HG03280 (cell line): ENCODE results near the gene HORMAD2.

Experiments
- ATAC-seq: cut with Tn5 transposase; IDR thresholded peaks from one replicate; pipeline ENCODE4 v1.9.1; 2021; ENCODE audit warnings: mild to moderate bottlenecking, moderate library complexity; ENCODE audit not compliant: unreplicated experiment

HORMAD2 gene

DNA sequence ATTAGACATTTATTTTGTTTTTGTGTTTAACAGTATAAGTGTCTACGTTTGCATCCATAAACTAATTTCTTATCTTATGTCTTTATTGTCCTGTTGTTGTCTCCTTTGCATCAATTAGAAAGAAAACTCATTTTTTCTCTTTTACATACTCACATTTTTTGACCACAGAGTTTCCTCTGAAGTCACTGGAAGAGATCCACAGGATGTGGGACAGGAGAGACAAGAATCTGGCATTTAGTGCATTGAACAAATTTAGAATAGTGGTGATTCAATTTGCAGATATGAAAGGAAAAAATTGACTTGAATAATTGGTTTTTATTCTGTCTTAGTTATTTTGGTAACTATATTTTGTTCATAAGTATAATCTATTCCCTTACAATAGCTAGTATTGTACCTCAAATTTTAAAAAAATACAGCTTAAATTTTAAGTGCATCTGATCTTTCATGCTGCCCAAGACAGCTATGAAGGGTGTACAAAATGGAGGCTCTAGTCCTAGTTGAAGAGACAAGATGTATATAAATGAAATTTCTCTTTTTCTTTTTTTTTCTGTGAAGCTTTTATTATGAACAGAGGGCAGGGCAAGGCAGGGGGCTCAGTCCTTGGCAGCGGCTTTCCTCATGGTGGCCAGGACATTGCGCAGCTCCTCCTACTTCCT is 24.4 kb downstream of the HORMAD2 start:
- ATAC-seq: no peak

DNA sequence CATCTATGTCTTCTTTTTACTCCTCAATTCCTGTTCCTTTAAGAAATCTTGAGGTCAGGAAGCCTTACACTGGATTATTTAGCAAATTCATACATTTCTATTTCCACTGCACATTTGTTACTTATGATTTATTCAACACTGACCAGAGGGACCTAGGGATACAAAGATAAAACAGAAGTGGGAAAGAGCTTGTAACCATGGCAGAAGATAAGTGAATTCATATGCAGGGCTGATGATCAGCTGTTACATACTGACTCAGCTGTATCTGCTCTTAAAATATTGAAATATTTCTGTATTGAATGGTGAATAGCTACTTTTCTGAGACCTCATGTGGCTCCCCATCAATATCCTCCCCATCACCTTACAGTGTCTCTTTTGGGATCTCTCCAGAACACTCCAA is 25.2 kb downstream of the HORMAD2 start:
- ATAC-seq: no peak

DNA sequence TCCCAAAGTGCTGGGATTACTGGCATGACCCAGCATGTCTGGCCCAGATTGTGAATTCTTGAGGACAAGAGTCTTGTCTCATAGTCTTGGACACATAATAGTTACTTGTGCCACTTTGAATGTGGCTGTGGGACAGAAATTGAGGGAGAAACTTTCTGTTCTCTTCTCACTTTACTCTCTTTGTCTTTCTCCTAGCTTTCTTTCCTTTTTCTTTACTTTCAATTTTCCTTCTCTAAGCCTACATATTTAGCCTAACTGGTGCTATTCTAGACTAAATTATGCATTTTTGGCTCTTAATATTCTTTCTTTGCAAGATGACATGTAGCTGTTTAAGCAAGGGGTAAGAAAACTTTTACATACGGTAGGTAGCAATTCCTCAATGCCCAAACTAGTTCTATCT is 33.2 kb downstream of the HORMAD2 start:
- no peak for ATAC-seq

DNA sequence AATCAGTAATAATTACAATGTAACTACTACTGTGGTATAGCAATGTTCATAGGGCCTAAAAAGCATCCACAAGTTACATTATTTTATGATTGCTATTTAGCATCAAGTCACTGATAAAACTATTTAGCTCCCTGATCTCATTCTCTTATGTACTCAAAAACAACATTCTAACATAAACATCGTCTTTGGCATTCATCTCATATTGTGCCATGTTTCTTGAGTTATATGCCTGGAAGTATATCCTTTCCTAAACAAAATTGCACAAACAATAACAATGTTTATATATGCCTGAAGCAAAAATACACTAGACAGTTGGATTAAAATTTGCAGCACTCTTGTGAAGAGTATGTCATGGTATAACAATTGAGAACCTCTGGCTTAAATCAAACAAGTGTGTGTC is 34.1 kb downstream of the HORMAD2 start:
- ATAC-seq: no peak

DNA sequence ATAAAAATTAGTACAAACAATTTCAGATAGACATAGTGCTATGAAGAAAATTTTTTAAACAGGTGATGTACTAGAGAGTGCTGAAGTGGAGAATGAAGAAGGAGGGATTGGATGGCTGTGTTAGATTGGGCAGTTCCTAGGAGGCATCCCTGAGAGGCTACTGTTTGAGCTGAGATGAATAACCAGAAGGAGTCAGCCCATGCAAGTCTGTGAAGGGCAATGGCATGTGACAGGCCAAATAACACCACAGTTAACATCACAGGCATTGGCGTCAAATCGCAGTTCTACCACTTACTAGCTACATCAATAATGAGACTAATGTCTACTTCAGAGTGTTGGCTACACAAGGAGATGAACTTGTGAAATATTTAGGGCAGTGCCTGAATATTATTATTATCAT is 35.4 kb downstream of the HORMAD2 start:
- no peak for ATAC-seq

DNA sequence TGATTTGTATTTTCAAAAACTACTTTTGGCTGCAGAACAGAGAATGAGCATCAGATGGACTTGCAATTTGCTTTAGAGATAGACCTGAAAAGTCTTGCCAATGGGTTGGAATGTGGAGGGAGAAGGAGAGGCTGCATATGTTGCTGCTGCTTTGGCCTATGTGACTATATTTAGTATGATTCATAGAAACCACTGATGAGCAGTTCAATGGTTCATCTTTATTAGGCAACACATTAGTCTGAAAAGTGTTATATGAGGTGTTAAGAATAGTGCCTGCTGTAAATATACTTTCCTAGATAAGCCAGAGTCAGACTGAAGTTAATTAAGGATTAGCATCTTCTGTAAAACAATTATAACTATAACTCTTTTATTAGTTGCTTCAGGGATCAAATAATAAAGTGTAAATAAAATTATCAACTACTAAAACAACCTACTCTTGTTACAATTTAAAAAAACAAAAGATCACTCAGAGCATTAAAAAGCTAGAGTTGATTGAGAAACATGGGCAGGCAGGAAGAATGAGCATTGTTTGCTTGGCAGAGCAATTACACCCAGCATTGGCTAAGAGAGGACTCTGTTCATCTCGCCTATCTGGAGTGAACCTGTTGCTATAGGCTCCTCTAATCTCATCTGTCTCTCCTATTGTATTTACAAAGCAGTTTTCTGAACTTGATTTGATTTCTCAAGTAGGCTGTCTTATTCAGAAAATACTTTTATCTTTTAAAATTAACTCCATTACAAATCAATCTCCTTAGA is 36.3 kb downstream of the HORMAD2 start:
- ATAC-seq: no peak

DNA sequence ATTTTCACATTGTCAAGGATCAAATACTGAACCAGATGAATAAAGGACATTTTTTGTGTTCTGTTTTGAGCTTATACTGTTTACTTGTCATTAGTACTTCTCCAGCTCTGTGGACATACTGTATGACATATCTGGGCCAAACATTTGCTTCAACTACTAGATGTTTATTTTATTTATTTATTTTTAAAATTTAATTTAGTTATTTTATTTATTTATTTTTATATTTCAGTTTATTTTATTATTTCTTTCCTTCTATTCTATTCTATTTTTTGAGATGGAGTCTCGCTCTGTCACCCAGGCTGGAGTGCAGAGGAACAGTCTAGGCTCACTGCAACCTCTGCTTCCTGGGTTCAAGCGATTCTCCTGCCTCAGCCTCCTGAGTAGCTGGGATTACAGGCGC is 37.0 kb downstream of the HORMAD2 start:
- ATAC-seq: no peak

DNA sequence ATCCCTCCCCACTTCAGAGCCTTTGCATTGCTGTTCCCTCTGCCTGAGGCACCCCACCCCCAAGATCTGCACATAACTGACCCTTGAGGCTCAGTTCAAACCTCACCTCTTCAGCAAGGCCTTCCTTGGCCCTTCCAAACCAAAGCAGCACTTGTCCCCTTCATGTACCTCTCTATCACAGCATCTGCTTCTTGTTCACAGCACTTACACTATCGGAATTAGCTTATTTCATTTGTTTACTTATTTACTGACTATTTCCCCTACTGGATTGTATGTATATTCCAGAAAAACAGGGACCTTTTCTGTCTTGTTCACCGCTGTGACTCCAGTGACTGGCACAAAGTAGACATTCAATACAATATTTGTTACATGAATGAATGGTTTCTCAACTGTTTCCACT is 38.0 kb downstream of the HORMAD2 start:
- no peak for ATAC-seq

DNA sequence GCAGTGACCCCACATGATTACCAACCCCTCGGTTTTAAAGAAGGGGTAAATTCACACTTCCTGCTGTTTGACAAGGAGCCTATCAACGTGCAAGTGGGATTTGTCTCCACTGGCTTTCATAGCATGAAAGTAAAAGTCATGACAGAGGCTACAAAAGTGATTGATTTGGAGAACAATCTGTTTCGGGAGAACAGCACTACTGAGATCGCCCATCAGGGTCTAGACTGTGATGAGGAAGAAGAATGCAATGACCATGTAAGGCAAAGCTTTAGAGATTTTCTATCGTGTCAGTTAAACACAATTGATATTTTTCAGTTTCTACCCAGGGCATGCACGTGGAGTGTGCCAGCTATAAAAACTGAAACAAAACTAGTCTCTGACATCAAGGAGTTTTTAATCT is 41.7 kb downstream of the HORMAD2 start:
- ATAC-seq: no peak

DNA sequence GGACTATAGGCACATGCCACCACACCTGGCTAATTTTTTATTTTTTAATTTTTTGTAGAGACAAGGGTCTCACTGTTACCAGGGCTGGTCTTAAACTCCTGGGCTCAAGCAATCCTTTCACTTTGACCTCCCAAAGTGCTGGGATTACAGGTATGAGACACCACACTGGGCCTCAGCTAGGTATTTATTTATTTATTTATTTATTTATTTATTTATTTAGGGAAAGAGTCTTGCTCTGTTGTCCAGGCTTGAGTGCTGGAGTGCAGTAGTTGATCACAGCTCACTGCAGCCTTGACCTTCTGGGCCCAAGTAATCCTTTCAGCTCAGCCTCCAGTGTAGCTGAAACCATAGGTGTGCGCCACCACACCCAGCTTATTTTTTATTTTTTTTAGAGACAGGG is 43.2 kb downstream of the HORMAD2 start:
- ATAC-seq: no peak

DNA sequence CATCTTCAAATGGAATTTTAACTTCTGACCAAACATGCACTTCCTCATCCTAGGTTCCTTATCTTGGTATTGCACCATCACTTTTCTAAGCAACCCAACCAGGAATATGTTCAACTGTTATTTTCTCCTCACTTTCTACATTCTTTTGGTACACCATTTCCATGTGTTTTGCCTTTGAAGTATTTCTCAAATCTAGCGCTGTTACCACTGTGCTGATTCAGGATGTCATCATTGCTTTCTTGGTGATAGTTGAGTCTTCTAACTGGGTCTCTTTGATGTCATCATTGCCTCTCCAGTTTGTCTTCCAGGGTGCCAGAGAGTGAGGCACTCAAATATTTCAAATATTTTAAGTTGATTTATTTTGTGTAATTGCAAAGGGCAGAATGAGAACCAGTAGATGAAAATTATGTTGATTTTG is 47.5 kb downstream of the HORMAD2 start:
- no peak for ATAC-seq

DNA sequence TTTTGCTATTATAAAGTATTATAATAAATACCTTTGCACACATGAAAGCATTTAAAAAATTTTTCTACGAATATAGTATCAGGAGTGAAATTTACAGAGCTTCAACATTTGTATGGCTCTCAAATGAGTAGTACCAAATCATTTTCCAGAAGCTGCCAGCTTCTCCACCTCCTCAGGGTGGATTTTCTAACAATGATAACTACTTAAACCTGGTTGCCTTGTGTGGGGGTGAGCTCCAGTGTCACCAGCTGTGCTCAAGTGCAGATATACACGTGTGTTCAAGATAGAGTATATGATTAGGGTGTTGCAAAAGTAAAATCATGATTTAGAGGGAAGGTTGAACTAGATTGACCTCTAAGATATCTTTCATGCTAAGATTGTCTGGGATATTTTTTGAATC is 48.2 kb downstream of the HORMAD2 start:
- ATAC-seq: no peak

DNA sequence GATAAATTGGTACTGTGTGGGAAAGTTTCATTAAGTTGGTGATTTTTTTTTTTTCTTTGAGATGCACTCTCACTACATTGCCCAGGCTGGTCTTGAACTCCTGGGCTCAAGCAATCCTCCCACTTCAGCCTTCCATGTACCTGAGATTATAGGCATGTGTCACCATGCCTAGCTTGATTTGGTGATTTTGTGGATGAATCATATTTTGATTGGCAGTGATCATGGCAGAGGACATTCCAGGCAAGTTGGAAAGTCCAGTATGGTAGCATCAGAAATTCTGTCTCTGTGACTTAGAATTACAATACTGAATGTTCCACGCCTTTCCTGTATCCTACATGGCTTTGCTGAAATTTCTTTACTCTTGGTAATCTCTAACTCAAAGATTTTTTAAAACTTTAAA is 49.4 kb downstream of the HORMAD2 start:
- no peak for ATAC-seq

DNA sequence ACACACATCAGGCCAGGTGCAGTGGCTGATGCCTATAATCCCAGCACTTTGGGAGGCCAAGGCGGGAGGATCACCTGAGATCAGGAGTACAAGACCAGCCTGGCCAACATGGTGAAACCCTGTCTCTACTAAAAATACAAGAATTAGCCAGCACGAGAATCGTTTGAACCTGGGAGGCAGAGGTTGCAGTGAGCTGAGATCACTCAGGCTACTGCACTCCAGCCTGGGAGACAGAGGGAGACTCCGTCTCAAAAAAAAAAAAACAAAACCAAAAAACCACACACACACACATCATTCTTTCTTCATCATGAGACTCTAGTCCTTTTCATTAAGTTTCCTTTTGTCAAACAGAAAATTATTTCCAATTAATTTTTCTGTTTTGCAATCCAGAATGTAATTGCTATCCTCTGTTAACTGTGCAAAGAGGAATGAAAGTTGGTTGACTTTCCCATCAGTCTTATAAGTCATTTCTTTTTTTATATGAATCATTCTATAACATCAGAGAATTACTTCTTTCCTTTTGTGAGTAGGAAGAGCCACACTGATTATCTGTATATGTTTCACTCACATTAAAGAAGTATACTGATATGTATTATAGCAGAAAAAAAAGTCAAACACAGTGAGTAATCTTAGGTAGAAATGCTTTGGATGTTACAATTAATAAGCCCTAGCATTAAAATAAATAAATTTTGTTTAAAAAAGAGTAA is 52.2 kb downstream of the HORMAD2 start:
- ATAC-seq: no peak

DNA sequence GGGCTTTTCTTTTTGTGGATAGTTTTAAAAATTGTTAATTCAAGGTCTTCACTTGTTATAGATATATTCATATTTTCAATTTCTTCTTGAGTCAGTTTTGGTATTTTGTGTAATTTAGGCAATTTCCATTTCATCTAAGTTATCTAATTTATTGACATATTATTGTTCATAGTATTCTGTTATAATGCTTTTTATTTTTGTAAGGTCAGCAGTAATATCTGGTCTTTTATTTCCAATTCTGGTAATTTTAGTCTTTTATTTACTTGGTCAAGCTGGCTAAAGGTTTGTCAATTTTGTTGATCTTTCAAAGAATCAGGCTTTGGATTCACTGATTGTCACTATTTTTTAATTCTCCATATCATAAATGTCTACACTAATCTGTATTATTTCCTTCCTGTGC is 60.1 kb downstream of the HORMAD2 start:
- no peak for ATAC-seq

DNA sequence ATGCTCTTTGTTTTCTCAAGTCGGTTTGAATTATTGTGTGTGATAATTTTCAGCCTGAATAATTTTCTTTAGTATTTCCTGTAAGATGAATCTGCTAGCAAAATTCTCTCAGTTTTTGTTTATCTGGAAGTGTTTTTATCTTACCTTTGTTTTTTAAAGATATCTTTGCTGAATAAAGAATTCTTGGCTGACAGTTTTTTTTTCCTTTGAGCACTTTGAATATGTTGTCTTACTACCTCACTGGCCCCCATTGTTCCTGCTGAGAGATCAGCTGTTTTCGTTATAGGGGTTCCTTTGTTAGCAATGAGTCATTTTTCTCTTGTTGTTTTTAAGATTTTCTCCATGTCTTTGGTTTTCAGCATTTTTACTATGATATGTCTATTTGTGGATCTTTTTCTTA is 63.0 kb downstream of the HORMAD2 start:
- no peak for ATAC-seq

DNA sequence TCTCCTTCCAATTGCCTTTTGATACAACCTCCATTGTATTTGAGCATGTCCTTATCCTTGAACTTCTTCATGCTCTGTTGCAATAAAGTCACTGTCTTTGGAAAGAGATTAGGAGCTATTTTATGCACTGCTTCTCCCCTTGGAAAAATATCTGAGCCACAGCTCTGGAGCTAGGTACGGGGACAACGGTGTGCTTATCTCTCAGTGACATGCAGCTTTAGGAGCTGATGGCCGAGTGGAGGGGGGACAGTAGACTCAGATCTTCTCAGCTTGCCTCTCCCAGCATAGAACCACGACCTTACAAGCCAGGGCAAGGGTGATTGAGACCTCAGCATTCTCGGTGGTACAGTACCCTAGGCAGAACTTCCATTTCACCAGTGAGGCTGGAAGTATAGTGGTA is 64.1 kb downstream of the HORMAD2 start:
- ATAC-seq: no peak

DNA sequence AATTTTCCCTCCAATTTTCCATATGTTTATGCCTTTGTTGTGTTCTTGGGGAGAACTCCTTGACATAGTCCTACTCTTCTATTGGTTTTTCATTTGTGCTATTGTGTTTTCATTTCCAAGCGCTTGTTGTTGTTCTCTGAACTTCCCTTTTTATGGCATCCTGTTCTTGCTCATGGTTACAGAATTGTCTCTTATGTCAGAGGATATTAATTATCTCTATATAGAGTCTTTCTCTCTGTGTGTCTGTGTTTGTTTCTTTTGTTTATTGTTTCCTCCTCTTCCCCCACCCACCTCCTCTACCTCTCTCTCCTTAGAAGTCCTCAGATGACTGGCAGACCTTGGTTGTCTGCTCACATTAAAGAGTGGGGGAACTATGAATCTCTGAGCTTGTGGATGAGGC is 69.9 kb downstream of the HORMAD2 start:
- ATAC-seq: no peak

DNA sequence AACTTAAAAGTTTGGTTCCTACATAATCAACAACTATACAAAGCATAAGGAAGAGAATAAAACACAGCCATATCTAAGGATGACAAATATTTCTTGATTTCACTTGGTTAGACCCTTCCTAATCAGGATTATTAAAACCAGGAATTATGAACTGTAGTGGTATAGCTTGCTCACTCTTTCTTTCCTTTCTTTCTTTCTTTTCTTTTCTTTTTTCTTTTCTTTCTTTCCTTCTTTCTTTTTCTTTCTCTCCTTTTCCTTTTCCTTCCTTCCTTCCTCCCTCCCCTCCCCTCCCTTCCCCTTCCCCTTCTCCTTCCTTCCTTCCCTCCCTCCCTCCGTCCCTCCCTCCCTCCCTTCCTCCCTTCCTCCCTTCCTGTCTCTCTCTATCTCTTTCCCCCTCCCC is 78.0 kb downstream of the HORMAD2 start:
- ATAC-seq: no peak

DNA sequence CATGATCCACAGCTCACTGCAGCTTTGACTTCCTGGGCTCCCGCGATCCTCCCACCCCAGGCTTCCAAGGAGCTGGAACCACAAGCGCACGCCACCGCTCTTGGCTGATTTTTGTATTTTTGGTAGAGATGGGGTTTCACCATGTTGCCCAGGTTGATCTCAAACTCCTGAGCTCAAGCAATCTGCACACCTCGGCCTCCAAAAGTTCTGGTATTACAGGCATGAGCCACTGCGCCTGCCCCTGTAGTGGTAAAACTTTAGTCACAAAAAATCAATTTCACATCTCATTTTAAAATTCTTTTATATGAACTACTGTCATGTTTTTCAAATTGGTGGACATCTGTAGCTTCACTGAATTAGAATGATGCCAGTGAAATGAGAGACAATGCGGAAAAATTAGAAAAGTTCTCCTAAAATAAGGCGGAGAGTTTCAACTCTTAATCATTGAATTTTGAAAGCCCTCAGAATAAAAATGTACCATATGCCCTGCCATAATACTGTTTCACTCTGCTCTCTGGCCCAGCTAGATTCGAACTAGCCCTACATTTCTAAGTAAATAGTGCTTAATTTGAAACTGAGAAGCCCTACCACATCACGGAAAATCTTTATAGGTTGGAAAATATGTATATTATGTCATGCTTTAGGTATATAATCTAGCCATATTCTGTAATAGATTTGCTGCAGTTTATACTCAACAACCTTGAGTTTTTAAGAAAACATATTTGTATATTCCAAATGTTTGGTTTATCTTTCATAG is 78.7 kb downstream of the HORMAD2 start:
- ATAC-seq: no peak

DNA sequence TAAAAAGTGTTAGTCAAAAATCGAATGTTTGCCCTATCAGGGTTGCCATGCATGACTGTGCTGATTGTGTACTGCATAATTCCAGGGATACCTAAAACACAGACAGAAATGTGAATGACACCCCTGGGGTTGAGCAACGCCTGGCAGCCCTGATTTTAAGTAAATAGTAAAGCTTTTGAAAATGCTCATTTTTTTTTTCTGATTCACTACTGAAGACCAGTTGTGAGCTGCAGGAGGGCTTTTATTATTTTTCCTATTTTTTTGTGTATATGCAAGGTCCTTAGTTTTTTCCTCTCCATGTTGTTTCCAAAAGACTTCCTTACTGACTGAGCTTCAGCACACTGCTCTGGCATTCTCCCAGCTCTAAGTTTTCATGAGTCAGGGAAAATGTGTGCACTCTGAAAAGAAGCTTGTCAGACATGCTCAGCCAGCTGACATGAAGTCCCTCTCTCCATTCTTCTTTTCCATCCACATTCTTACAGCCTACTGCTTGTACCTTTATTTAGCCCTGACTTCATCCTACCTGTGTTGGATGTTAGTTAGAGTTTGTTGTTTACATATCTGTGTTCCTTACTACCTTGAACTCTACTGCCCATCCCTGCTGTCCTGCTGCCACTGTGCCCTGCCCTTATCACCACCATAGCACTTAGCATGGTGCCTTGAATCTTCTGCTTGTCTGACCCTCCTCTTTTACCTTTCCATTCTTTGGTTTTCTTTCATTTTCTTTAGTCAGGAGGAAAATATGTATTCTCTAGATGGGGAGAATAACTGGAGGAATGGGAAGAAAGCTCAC is 79.5 kb downstream of the HORMAD2 start:
- no peak for ATAC-seq
